Nephron (organoid): ENCODE data around the gene JAG1.

Source experiments
- H3K27ac Mint-ChIP-seq, 3 experiments: 2 replicates each; pipeline ENCODE4 v1.8.0; 2020; ENCODE audit warnings: mixed read lengths in 3 of 3, mild to moderate bottlenecking in 2 of 3, moderate library complexity in 1 of 3
- H3K27me3 Mint-ChIP-seq: 2 replicates; pipeline ENCODE4 v1.8.0; 2021; ENCODE audit warnings: low read depth, mild to moderate bottlenecking, moderate library complexity, mixed read lengths
- H3K36me3 Mint-ChIP-seq: 2 replicates; pipeline ENCODE4 v1.8.0; 2020; ENCODE audit warnings: low read depth, mixed read lengths
- H3K4me1 Mint-ChIP-seq: 2 replicates; pipeline ENCODE4 v1.8.0; 2020; ENCODE audit warnings: mixed read lengths
- H3K4me3 Mint-ChIP-seq, 3 experiments: 2 replicates each; pipeline ENCODE4 v1.8.0; 2020; ENCODE audit warnings: mild to moderate bottlenecking in 3 of 3, mixed read lengths in 3 of 3, moderate library complexity in 2 of 3
- H3K9me3 Mint-ChIP-seq: 2 replicates; pipeline ENCODE4 v1.8.0; 2020; ENCODE audit warnings: mixed read lengths
- TF ChIP-seq, protein P1 (sequence below), 3 experiments: fragments of 200-600 bp; sonication (generic); IDR thresholded peaks; one replicate each; pipeline ENCODE4 v1.5.0; 2021; ENCODE audit warnings: antibody characterized with exemption in 3 of 3; ENCODE audit not compliant: unreplicated experiment in 3 of 3

JAG1 gene

DNA sequence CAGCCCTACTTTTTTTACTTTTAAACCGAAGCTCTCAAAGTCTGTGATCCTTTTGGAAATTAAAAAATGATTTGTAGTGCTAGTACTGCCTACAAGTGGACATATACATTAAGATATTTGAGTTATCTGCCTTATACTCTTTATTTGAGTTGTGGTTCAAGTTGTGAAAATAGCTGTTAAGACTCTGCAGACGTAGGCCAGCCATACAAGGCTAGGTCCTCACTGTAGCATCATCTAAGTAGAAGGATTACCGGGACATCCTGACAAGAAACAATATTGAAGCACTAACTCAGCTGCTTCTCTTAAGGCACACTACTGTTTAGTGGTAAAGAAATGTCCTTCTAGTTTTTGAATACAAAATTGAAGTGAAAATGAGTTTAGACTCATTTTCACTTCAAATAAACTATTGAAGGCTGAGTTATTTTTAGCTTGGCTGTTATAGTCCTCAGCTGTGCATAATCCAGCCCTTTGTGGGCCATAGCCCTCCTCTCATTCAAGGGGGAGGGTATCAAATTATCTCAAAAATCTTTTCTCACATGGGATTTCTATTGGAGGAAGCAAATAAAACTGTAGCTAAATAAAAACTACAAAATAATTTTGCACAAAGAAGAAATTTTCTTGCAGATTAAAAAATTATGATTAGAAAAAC is 68.1 kb downstream of the JAG1 start:
- TF ChIP-seq, protein P1, sequence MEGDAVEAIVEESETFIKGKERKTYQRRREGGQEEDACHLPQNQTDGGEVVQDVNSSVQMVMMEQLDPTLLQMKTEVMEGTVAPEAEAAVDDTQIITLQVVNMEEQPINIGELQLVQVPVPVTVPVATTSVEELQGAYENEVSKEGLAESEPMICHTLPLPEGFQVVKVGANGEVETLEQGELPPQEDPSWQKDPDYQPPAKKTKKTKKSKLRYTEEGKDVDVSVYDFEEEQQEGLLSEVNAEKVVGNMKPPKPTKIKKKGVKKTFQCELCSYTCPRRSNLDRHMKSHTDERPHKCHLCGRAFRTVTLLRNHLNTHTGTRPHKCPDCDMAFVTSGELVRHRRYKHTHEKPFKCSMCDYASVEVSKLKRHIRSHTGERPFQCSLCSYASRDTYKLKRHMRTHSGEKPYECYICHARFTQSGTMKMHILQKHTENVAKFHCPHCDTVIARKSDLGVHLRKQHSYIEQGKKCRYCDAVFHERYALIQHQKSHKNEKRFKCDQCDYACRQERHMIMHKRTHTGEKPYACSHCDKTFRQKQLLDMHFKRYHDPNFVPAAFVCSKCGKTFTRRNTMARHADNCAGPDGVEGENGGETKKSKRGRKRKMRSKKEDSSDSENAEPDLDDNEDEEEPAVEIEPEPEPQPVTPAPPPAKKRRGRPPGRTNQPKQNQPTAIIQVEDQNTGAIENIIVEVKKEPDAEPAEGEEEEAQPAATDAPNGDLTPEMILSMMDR (IDR thresholded peaks at IDR 0.05; ENCODE audit: unreplicated experiment in 3 of 3), result no peak
- H3K4me3 Mint-ChIP-seq, result no peak overlapping the region
- peaks cover 53% of the 10 kb centered on the region for H3K4me1 Mint-ChIP-seq
- H3K9me3 Mint-ChIP-seq, result no peaks in the 10 kb centered on the region
- H3K27ac Mint-ChIP-seq, result peak overlapping the region; percentile 20 to 73 (median 55)
- H3K27me3 Mint-ChIP-seq, result no peaks in the 10 kb centered on the region
- H3K36me3 Mint-ChIP-seq, result peaks cover 17% of the 10 kb centered on the region

DNA sequence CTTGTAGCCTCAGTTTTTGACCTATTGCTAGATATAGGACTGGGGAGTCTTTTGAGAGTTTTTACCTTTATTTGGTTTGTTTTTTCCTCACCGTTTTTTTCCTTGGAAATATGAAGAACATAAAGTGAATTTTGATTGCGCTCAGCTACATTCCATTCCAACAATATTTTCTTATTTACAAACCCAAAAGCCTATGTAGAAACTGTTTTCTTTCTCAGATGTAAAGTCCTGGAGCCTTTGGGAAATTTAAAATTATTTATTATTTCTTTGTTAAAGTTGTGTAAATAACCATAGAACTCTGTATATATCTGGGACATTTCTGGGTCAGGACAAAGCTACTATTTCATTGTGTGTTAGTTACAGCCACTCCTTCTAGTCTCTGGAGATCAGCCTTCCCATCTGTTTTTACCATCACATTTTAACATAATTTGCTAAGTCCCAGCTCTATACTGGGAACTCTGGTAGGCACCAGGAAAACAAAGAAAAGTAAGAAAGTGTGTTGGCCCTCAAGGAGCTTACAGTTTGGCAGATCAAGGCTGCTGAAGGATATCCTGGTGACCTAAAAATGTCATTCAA is 68.8 kb downstream of the JAG1 start:
- TF ChIP-seq, protein P1 (IDR thresholded peaks at IDR 0.05; ENCODE audit: unreplicated experiment in 3 of 3), result no peak
- Mint-ChIP-seq H3K9me3 (no peaks in the 10 kb centered on the region), H3K27ac (peak overlapping the region in 1 of 3 experiments; percentile 55), H3K36me3 (peaks cover 17% of the 10 kb centered on the region), H3K4me1 (peaks cover 53% of the 10 kb centered on the region), H3K4me3 (no peak overlapping the region), H3K27me3 (no peaks in the 10 kb centered on the region)

DNA sequence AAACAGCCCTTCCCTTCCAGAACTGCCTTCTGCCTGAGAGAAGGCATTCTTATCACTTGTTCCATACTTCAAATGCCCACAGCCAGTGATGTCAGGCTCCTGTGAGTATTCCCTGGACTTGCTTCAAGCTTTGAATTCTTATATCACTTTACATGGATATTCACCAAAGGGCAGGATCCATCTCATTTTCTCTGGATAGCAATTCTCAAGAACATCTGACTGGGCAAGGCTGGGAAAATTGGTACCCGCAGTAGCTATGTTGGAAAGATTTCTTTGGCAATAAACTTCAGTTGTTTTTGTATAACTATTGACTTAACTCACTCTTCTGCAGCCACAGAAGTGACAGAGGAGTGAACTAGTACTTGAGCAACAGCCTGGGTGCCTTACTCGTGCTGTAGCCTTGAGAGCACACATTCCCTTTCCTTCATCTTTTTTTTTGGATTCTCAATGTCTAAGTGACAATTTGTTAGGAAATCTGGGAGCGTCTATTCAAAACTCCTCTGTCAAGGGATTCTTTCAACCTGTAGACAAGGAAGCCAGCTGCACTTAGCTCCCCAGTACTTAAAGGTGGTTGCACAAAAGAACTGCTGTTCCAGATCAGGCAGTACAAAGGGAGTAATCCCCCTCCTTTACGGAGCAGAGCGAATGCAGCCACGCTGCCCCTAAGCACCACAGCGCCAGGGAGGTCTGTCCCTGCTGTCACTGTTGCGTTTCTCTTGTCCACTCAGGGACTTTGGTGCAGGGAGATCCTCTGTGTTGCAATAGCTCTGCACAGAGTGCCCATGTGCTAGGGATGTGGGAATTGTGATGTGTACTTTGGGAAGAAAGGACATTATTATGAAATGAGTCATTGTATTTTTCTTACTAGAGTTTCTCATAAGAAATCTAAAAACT is 69.6 kb downstream of the JAG1 start:
- H3K36me3 Mint-ChIP-seq, result peaks cover 17% of the 10 kb centered on the region
- TF ChIP-seq, protein P1 (IDR thresholded peaks at IDR 0.05; ENCODE audit: unreplicated experiment in 3 of 3), result no peak
- peaks cover 48% of the 10 kb centered on the region for H3K4me1 Mint-ChIP-seq
- H3K4me3 Mint-ChIP-seq, result no peak overlapping the region
- no peaks in the 10 kb centered on the region for H3K27me3 Mint-ChIP-seq
- no peaks in the 10 kb centered on the region for H3K9me3 Mint-ChIP-seq
- peak overlapping the region; percentile 35 to 79 (median 42) for H3K27ac Mint-ChIP-seq

DNA sequence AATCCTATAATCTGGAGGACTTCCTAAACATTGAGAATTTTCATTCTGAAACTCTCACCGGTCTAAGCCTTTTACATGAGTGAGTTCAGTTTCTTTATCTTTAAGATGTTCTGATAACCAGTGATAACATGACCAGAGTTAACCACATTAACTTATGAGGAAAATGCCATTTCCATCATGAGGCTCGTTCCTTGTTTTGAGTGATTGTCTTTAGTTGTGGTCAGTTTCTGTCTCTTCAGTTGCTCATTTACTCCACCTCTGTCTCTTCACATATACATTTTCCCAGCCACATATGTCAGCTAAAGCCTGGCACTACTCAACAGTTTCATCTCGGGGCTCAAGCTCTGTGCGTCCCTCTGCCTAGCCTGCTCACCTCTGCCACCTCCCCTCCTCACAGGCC is 70.4 kb downstream of the JAG1 start:
- Mint-ChIP-seq H3K4me3 (peak overlapping the region in 1 of 3 experiments; percentile 3), H3K9me3 (no peaks in the 10 kb centered on the region), H3K36me3 (peaks cover 17% of the 10 kb centered on the region), H3K27me3 (no peaks in the 10 kb centered on the region), H3K27ac (peak overlapping the region in 2 of 3 experiments; percentile 42 to 79), H3K4me1 (peaks cover 41% of the 10 kb centered on the region)
- TF ChIP-seq, protein P1 (IDR thresholded peaks at IDR 0.05; ENCODE audit: unreplicated experiment in 3 of 3), result no peak

DNA sequence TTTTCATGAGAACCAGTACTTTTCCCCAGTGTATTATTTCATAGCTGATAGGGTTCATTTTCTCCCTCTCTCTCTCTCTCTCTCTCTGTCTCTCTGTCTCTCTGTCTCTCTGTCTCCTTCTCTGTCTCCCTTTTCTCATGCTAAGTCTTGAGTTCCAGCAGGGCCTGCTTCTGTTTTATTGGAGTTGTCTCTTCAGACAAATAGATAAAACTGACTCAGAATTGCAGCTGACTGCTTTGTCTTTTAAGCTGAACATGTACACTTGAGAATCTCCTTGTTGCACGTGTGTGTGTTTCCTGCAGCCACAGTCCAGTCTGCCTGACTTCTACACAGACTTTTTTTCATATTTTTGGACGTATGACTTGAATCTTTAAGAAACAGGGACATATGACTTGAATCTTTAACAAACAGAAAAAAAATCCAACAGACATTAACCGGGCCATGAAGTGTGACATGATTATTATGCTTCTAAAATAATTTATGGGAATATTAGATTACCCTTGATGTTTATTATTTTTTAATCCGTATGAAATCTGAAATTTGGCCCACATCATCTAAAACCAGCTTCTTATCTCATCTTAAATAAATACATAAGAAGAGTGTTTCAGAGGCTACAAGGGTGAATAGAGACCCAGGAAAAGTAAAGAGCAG is 71.5 kb downstream of the JAG1 start:
- peaks cover 14% of the 10 kb centered on the region for H3K36me3 Mint-ChIP-seq
- H3K4me1 Mint-ChIP-seq, result peaks cover 41% of the 10 kb centered on the region
- peak overlapping the region; percentile 42 to 90 (median 70) for H3K27ac Mint-ChIP-seq
- no peaks in the 10 kb centered on the region for H3K27me3 Mint-ChIP-seq
- TF ChIP-seq, protein P1 (IDR thresholded peaks at IDR 0.05; ENCODE audit: unreplicated experiment in 3 of 3), result no peak
- H3K9me3 Mint-ChIP-seq, result no peaks in the 10 kb centered on the region
- H3K4me3 Mint-ChIP-seq, result no peak overlapping the region
